RPMI8226 (cell line): Measurements from ENCODE around the gene TGM4.
"Not testable (repeated sequence)": the region's sequence is repeated elsewhere in the genome, so short reads cannot be mapped to it uniquely, and the experiment has no call there.

ENCODE experiments used
- DNase-seq: peaks from one replicate; pipeline ENCODE4 v3.0.0-alpha.2; 2015

TGM4 gene

DNA sequence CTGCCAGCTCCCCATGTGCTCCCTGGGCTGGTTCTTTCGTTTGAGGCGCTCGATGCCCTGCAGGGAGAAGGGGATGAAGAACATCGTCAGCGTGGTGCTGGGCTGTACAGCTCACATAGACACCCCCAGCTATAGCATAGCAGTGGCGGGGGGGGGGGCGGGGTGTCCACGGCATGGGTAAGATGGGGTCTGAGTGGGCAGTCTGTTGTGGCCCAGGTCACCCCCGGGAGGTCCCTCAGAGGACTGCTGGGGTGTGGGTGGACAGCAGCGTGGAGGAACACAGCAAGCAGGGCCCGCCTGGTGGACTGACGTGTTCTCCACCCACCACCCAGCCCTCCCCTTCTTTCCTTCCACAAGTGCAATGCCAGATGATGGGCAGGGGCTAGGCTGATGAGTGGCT is 43.7 kb downstream of the TGM4 start:
- DNase-seq, result no peak

DNA sequence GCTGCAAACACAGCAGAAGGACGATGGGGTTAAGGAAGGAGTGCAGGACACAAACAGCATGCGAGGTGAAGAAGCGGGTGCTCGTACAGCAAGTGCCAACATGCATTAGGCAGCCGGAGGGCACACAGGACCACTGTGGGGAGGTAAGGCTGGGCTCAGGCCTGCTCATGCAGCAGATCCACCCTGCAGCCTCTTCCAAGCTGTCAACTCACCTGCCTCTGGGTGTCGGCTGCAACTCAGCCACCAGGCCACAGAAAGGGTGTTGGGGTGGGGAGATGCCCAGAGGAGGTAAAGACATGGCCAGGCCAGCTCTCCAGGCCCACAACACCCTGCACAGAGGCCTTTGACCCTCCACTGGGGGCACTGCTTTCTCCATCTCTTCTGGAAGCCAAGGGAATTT is 44.2 kb downstream of the TGM4 start:
- DNase-seq, result no peak

DNA sequence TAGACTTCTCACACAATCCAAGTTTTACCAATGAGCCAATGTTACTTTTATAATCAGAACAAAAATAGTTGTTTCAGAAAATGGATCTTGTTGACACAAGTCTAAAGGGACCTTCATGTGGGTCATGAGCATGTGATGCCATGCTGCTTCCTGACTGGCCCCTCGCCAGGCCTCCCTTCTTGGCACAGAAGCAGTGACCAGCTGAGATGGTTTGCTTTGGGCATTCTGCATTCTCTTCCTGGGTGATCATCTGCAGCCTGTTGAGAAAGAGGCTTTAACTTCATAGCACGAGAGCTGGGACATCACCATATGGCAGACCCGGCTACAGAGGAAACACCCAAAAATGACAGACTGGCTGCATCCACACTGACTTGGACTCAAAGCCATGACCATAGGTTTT is 45.7 kb downstream of the TGM4 start:
- DNase-seq, result no peak

DNA sequence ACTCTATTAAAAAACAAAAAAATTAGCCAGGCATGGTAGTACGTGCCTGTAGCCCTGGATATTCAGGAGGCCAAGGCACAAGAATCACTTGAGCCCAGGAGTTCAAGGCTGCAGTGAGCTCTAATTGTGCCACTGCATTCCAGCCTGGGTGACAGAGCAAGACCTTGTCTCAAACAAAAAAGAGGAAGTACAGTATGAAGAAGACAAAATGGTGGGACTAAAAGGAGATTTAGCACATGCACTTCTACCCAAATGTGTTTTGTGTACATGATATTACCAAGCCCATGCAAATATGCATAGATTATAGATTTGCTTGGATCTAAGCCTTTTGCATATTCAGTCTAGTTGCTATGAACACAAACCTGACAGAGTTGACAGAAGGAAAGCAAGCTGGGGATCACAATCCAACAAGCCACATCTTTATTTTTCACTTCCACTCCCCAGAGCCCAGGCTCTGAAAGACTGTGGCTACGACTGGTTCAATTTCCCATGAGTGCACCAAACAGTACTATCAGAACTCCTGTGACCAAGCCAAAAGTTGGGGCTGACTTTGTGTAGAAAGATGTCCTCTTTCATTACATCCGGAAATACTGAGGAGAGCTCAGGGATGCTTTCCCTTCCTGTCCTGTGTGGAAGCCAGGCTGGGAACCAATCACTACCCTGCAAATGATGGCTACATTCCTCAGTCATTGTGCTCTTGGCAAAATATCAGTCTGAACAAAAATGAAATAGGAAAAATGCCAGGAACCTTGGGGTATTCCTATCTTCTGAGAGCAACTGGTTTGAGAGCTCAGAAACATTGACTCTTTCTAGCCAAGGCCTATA is 49.4 kb downstream of the TGM4 start:
- no peak for DNase-seq

DNA sequence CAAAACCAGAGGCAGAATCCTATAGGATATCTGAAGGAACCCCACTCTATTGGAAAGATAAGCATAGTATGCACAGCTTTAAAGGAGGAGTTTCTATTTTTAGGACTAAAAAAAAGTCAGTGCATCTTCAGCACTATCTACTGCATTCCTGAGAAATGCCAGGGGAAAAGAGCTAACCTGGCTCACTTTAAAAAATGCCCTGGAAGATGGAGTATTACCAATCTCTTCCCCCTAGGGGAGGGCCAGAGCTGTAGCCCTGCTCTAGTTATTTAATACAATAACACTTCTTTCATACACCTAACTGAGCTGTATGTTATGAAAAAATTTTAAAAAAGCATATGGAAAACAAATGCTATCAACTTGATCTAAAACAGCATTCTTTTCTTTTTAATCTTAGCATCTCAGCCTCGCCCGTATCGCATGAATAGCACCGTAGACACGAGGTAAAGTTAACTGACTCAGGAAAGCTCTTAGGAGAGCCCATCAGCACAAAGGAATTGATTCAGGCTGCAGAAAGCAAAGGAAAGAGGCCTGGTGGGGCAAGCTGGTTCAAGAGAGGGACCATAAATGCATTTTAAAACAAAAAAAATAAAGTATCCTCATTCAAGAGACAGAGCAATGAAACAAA is 50.2 kb downstream of the TGM4 start:
- DNase-seq, result no peak

DNA sequence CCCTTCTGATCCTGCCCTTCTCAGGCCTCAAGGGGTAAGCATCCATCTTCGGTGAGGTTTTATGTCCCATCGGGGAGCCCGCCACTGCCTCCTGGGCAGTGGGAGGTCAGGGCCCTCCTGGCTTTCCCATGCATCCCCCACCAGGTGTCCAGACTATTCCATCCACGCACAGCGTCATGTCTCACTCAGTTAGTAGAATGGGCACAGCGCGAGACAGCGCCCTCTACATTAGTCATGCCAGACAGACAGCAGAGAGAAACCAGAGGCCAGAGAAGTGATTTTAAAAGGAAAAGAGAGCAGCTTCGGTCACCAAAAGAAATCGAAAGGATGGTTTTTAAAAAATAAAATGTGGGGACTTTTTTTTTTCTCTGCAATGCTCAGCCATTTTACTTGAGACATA is 51.8 kb downstream of the TGM4 start:
- no peak for DNase-seq

DNA sequence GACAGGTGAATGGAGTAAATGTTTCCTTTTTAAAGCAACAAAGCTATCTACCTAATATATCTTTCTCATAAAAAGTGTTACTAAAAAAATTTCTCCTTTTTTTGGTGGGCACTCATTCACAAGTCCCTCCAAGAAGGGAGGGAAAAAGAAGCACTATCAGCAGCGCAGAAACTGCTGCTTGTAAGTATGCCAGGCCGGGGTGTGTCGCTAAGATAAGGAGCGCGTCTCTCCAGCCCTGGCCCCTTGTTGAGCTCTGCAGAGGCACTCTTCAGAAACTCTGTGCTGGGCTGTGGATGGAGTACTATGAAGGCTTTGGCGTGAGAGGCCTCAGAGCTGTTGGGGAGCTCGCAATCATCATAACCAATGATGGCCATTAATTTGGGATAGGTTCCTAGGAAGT is 52.5 kb downstream of the TGM4 start:
- DNase-seq, result no peak

DNA sequence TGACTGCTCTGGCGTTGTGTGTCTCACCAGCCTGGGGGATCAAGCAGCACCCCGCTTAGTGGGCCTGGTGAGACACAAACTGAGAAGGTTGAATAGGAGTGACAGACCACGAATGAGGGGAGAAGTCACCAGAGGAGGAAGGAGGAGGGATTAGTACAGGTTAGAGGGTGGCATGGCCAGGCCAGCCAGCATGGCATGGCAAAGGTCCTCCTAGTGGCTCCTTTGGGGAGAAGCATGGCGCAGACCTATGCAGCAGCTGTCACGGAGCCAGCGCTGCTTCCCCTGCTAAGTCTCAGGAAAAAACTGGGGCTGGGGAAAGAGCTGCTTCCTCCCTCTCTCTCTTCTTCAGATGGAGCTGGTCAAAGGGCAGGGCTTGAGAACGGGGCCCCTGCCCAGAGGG is 53.0 kb downstream of the TGM4 start:
- no peak for DNase-seq

DNA sequence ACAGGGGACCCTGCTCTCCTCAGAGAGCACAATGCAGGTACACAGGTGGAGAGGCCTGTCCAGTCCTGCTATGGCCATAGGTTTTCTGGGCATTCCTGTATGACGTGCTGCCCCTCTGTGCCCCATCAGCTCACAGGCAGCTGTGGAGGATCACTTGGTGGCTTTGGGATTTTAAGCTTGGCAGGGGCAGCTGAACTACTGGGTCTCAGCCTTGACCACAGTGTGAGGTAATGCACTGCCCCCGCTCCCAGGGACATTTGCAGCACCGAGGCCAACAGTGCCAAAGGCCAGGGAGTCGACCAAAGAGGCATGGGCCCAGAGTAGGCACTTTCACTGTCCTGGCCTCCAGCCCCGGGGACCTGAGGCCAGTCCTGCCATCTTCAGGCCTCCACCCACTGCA is 55.4 kb downstream of the TGM4 start:
- no peak for DNase-seq

DNA sequence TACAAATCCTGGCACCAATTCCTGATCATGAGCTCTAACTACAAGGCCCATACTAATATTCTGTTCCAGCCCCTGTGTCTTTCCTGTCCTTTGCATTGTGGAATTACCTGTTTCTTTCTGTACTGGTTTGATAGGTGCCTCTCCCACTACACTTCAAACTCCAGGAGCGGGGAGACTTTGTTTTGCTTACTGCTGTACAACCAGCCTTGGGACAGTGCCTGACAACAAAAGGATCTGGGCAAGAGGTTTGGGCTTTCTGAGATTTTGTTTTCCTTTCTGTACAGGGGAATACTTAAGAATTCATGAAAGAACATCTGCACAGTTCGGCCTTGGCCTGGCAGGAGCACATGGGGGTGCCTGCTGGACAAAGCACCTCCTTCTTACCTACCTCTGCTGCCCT is 56.5 kb downstream of the TGM4 start:
- DNase-seq, result no peak

DNA sequence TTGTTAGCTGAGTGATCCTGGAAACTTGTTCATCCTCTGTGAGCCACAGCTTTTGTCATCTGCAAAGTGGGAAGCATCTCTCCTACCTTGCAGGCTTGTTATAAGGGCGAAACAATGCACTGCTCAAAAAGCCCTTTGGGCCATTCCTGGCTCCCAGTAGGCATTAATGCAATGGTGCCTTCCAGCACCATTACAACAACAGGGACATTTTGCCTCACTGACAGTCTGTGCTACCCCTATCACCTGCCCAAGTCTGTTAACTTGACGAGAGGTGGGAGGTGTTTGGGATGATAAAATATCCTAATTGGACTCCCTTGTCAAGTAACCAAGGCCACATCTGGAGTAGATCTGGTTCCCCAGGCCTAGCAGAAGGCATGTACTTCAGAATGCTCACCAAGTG is 57.4 kb downstream of the TGM4 start:
- no peak for DNase-seq

DNA sequence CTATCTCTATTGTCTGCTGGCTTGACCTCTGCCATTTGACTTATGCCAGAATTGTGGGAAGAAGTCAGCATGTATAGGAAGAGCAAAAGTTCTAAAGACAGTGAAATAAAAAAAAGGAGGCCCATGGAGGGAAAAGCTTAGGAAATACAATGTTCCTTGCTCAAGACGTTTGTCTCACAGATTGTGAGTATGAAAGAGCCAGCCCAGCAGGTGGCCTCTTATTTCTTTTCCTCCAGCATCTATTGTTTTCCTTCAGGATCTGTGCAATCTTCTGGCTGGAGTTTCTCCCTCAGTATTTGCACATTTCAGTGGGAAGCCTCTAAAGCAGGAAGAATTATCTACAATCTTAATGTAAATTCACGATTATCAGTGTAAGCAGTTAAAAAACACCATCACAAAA is 57.9 kb downstream of the TGM4 start:
- no peak for DNase-seq

DNA sequence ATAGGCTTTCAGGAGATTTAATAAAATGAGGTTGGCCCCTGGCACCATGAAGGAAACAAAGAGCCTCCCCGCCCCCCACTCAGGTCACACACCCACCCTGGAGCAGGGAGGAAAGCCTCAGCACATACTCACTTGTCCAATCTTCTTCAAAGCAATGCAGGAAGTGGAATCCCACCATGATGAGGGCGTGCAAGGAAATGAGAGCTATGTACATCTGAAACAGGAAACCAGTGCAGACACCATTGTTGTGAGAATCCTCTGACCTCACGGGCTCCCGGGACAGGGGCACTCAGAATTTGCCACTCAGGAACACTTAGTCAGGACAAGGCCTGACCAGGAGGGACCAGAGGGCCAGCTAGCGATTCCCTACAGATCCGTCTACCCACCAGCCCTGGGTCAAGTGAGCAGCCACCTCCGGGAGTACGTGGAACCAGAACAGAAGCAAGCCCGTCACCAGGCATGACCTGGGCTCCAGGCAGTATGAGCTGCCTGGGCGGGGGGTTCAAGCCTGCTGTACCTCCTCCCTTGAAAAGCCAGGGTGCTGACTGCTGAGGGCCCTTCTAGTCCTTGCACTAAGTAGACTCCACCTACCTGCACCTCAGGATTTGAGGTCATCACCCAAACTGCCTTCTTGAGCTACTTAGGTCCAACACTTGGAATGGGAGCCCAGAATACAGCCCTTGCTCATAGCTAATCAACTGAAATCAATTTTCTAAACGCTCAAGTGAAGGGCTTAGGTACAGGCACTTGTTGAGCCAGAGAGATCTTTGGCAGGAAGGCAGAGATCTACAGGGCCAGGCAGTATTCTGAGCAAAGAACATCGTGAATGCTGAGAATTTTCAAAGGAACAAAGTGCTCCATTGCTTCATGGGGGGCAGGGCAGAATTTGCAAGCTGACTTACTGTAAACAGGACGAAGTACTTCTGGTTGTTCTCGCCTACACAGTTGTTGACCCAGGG is 58.9 kb downstream of the TGM4 start:
- DNase-seq, result no peak

DNA sequence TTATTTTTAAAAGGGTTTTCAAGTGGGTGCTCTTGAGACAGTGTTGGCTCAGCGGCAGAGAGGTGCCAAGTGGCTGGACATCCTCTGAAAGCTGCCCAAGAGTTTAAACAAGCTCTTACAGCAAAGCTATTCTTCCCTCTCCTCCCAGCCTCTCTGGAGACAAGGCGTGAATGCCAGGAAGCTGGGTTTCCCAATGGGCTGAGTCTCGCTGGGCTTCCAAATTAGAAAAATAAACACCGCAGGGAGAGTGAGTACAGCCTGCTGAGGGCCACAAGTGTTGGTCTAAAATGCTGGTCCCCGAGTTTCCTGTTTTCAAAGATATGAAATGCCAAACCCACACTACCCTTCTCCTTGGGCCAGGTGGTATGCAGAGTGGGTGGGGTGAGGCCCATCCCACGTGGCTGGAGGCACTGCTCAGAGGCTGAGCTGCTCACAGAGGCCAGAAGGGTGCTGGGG is 65.2 kb downstream of the TGM4 start:
- DNase-seq, result no peak

DNA sequence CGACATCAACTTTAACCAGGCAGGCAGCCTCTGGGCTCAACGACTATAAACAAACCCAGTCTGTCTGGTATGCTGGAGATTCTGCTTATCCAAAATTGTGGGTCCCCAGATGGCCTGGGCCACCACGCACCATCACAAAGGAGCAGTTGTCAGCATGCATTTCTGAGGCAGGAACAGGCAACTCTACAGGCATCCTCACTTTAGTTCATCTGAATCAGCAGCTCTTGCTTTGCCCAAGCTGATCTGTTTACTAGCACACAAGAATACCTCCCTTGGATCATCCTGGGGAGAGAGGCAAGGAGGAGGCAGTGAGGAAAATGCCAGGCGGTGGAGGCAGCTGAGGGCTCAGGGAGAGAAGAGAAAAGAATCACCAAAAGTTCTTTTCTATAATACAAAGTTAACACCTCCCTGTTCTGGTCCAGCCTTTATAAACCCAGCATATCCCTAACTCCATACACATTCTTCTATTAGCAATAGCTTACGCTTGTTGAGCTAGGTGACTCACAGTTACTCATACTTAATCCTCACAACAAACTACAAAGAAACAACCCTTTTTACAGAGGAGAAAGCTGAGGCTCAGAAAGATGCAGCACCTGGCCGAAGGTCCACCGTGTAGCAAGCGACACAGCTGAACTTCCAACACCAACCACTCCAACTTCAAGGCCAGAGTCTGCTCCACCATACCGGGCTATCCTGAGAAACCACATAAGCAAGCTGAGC is 68.0 kb downstream of the TGM4 start:
- no peak for DNase-seq

DNA sequence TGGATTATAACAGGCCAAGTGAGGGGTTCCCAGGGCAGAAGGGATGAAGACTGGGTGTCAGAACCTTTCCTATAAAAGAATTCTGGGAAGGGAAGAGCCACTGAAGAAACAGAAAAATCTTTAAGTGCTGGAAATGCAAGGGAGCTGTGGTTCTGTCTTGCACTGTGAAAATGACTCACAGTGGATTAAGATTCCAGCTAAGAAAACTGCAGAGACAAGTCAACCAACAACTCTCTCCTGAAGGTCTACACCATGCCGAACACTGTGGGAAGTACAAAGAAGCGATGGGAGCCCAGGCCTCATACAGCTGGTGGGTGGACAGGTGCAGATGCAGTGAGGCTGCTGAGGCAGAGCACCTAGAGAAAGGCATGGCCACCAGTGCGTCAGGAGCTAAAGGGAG is 73.8 kb downstream of the TGM4 start:
- DNase-seq, result no peak

DNA sequence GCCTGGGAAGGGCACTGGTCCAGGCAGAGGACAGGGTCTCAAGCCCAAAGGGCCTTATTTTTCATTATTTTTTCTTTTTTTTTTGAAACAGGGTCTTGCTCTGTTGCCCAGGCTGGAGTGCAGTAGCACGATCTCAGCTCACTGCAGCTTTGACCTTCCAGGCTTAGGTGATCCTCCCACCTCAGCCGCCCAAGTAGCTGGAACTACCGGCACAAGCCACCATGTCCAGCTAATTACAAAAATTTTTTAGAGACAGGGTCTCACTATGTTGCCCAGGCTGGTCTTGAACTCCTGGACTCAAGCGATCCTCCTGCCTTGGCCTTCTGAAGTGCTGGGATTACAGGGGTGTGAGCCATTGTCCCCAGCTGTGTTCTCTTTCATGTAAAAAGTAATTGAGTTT is 75.4 kb downstream of the TGM4 start:
- not testable (repeated sequence) for DNase-seq

DNA sequence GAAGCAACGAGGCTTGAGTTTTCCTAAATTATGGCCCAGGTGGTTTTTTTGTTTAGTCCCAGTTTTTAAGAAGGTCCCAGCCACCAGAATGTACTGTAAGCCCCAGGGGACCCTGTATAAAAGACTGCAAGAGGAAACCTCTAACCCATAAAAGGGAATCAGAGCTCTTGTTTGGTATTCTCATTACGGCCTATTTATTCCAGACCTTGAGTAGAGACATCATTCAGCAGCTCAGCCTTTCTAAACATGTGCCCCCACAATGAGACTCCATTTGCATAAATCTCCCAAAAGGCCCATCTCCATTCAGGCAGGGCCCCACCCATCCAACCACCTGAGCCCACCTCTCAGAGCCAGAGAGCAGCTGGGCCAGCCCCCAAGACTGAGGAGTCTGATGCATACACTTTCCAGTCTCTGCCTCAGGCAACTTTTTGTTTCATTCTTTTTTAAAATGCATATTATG is 75.9 kb downstream of the TGM4 start:
- DNase-seq, result no peak

DNA sequence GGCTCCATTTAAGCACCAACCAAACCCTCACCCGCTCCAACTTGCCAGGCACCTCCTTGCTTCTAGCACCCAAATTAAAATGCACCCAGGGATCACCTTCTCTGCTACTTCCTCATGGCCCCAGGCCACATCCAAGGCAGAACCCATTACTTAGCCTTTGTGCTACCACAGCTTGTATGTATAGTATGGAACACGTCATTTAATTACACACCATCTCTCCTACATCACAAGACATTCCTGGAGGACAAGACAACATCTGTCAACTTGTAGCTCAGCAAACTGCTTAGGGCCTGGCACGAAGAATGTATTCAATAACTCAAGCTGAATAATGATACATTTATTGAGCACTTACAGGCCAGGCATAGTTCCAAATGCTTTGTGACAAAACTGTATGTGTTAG is 78.3 kb downstream of the TGM4 start:
- no peak for DNase-seq

DNA sequence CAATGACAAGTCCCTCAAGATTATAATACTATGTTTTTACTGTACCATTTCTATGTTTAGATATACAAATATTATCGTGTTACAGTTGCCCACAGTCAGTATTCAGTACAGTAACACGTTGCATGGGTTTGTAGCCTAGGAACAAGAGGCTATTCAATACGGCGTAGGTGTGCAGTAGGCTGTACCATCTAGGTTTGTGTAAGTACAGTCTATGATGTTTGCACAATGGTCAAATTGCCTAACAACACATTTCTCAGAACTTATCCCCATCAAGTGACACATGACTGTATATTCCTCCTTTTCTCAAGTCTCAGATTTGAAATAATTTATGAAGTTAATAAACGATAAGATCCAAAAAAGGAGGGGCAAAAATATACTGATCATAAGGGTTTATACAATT is 79.9 kb downstream of the TGM4 start:
- no peak for DNase-seq

DNA sequence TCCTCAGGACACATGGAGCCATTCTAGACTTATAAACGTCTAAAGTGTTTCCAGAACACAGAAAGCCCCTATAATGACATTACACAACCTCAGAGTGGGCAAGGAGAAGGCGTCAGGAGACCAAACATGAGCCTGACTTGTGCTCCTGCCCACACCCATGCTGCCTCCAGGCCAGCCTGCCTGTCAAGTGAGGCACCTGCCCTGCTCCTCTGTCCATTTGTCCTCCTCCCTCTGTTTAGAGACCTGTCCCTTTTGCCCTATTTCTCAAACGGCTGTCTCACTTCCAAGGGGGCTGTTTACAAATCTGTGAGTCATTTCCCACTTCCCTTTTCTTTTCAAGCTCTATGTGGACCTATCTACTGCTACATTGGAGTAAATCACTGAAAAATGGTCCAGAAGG is 80.6 kb downstream of the TGM4 start:
- peak; percentile 60 for DNase-seq

DNA sequence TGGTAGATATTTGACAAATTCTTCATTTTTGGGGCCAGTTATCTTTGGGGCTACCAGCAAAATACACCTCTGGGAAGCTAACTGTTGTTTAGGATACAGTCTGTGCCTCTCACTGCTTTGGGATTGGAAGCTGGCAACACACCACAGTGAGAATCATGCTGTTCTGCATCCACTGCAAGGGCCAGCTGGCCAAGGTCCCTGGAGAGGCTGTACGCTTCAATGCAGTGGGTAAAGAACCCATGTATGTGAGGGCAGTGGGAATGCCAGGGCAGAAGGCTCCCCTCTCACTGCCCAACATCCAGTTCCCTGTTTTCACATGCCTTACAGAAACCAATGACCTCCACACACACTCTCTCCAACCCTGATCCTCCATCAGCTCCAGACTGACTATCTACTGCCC is 81.5 kb downstream of the TGM4 start:
- DNase-seq, result no peak

DNA sequence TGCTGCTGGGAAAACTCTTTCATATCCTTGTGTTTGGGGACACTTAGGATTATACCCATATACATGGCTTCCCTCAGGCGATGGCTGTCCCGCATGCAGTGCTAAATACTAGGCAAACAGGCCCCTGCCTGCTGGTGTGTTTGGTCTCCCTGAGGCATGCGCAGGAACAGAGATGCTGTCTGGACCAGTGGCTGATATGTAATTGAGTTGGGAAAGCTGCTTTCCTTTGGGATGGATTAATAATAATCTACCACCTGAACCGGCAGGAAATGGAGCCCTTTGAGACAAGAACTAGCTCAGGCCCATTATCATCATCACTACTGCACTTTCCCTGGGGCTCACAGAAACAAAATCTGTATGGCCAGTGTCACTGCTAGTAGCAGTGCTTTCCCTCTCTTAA is 83.6 kb downstream of the TGM4 start:
- DNase-seq, result no peak
